Parathyroid adenoma (tissue), 2 donors: Measurements from ENCODE around the gene SUPT4H1.

Experiments used
- H2AFZ ChIP-seq: fragments of 300-600 bp; sonication (generic); one replicate; pipeline ENCODE4 v1.7.0; 2017; ENCODE audit warnings: antibody characterized with exemption, mild to moderate bottlenecking
- H3K27ac ChIP-seq: fragments of 300-600 bp; sonication (generic); one replicate; pipeline ENCODE4 v1.7.0; 2017
- H3K27me3 ChIP-seq: fragments of 300-600 bp; sonication (generic); one replicate; pipeline ENCODE4 v1.7.0; 2017; ENCODE audit warnings: low read length; ENCODE audit not compliant: control insufficient read depth, insufficient read depth
- H3K36me3 ChIP-seq: fragments of 300-600 bp; sonication (generic); one replicate; pipeline ENCODE4 v1.7.0; 2017; ENCODE audit warnings: low read length; ENCODE audit not compliant: control insufficient read depth, insufficient read depth
- H3K4me1 ChIP-seq: fragments of 300-600 bp; sonication (generic); one replicate; pipeline ENCODE4 v1.7.0; 2017; ENCODE audit warnings: control low read depth
- H3K4me2 ChIP-seq: fragments of 300-600 bp; sonication (generic); one replicate; pipeline ENCODE4 v1.7.0; 2017; ENCODE audit warnings: low read length
- H3K4me3 ChIP-seq: fragments of 300-600 bp; sonication (generic); one replicate; pipeline ENCODE4 v1.7.0; 2017; ENCODE audit warnings: low read depth, low read length
- H3K79me2 ChIP-seq: fragments of 300-600 bp; sonication (generic); one replicate; pipeline ENCODE4 v1.7.0; 2017; ENCODE audit warnings: control low read depth
- H3K9ac ChIP-seq: fragments of 300-600 bp; sonication (generic); one replicate; pipeline ENCODE4 v1.7.0; 2017; ENCODE audit warnings: mild to moderate bottlenecking
- H3K9me3 ChIP-seq: fragments of 300-600 bp; sonication (generic); one replicate; pipeline ENCODE4 v1.7.0; 2017; ENCODE audit warnings: low read length; ENCODE audit not compliant: control insufficient read depth
- TF ChIP-seq, protein P1 (sequence below): fragments of 300-600 bp; sonication (generic); IDR thresholded peaks from one replicate; pipeline ENCODE4 v1.7.0; 2017; ENCODE audit warnings: antibody characterized with exemption, mild to moderate bottlenecking
- donor health status: primary hyperparathyroidism.

SUPT4H1 gene

DNA sequence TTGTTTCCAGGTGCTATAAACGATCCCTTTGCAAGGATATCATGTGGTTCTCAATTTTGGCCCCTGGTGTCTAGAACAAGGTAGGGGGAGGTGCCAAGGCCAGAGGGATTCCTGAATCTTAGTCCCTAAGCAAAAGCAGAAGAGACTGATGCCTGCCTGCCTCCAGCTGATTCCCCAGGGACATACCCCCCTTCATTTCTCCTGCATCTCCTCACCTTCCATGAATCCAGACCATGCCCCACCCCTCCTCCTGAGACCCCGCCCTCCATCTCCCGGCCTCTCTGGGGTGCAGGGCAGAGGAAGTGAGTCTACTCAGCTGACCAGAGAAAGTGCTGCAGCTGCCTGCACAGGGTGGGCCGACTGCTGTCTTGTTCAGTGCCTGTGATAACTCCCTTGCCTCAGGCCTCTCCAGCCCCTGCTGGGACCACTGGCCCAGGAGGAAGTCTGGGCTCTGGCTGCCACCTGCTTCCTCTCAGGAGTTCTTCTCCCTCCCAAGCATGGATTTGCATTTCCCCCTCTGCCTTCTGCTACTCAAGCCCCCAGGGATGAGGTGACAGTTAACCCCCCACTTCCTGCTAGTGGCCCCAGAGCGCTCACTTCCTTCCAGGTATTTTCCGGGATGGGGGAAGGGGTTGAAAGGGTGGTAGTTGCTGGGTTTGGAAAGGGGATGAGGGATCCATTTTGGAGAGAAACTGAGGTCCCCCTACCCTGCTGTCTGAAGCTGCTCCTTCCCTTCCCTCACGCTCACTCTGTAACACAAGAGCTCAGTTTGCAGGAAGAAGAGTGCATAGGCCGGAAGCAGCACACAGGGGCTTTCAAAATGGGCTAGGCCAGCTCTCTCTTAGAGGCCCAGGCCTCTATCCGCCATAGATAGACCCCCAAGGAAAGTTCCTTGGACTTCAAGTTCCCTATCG, 12.9 kb downstream of the SUPT4H1 start:
- H3K9ac ChIP-seq, result no peak overlapping the region
- no peak overlapping the region for H3K4me2 ChIP-seq
- no peak overlapping the region for H2AFZ ChIP-seq
- no peaks in the 10 kb centered on the region for H3K36me3 ChIP-seq
- no peaks in the 10 kb centered on the region for H3K27me3 ChIP-seq
- H3K79me2 ChIP-seq, result no peaks in the 10 kb centered on the region
- no peaks in the 10 kb centered on the region for H3K9me3 ChIP-seq
- peak overlapping the region; percentile 24 for H3K27ac ChIP-seq
- H3K4me1 ChIP-seq, result no peaks in the 10 kb centered on the region
- H3K4me3 ChIP-seq, result peak overlapping the region; percentile 5
- TF ChIP-seq, protein P1, sequence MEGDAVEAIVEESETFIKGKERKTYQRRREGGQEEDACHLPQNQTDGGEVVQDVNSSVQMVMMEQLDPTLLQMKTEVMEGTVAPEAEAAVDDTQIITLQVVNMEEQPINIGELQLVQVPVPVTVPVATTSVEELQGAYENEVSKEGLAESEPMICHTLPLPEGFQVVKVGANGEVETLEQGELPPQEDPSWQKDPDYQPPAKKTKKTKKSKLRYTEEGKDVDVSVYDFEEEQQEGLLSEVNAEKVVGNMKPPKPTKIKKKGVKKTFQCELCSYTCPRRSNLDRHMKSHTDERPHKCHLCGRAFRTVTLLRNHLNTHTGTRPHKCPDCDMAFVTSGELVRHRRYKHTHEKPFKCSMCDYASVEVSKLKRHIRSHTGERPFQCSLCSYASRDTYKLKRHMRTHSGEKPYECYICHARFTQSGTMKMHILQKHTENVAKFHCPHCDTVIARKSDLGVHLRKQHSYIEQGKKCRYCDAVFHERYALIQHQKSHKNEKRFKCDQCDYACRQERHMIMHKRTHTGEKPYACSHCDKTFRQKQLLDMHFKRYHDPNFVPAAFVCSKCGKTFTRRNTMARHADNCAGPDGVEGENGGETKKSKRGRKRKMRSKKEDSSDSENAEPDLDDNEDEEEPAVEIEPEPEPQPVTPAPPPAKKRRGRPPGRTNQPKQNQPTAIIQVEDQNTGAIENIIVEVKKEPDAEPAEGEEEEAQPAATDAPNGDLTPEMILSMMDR, result no peak

- Histone ChIP-seq H3K36me3 (no peaks in the 10 kb centered on the region), H3K4me3 (no peak overlapping the region), H3K9ac (no peak overlapping the region), H3K27me3 (no peaks in the 10 kb centered on the region), H3K9me3 (no peaks in the 10 kb centered on the region), H3K79me2 (no peaks in the 10 kb centered on the region), H3K4me1 (no peaks in the 10 kb centered on the region), H2AFZ (no peak overlapping the region), H3K4me2 (no peak overlapping the region), H3K27ac (peak overlapping the region; percentile 32)
- TF ChIP-seq, protein P1, result no peak
Observed at GRCh38 chr17:58338454-58338840, 13.6 kb downstream of the SUPT4H1 start.

GRCh38 chr17:58337600-58338453, 14.2 kb downstream of the SUPT4H1 start:
- H3K9me3 ChIP-seq, result no peaks in the 10 kb centered on the region
- no peak overlapping the region for H2AFZ ChIP-seq
- no peaks in the 10 kb centered on the region for H3K27me3 ChIP-seq
- H3K79me2 ChIP-seq, result no peaks in the 10 kb centered on the region
- peak overlapping the region; percentile 63 for H3K27ac ChIP-seq
- no peak overlapping the region for H3K4me3 ChIP-seq
- TF ChIP-seq, protein P1, result no peak
- no peaks in the 10 kb centered on the region for H3K4me1 ChIP-seq
- no peak overlapping the region for H3K4me2 ChIP-seq
- no peak overlapping the region for H3K9ac ChIP-seq
- H3K36me3 ChIP-seq, result no peaks in the 10 kb centered on the region

DNA sequence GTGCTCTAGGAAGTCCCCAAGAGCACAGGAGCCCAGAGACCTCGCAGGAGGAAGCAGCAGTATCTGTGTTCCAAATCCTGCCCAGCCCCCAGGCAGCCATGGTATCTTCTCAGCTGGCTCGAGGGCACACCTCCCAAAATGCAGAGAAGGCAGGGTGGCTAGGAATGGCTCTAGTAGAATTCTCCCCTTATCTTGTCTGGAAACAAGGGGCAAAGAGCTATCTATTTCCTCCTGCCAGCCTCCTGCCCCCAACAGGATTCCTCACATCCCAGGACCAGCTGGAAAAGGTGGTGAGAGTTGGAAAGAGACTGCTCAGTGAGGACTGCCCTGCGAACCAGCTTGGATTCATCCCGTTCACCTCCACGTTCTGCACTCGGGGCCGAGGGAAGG, 14.8 kb downstream of the SUPT4H1 start:
- Histone ChIP-seq H3K9ac (no peak overlapping the region), H3K9me3 (no peaks in the 10 kb centered on the region), H3K4me1 (no peaks in the 10 kb centered on the region), H3K79me2 (no peaks in the 10 kb centered on the region), H3K27me3 (no peaks in the 10 kb centered on the region), H3K4me3 (no peak overlapping the region), H3K27ac (peak overlapping the region; percentile 63), H2AFZ (no peak overlapping the region), H3K4me2 (no peak overlapping the region), H3K36me3 (no peaks in the 10 kb centered on the region)
- TF ChIP-seq, protein P1, result no peak
